Measurements from ENCODE around the gene HYLS1.
A peak's percentile ranks its signal among the peaks of the same experiment; 100 is the strongest.

HYLS1 gene

GRCh38 chr11:125935056-125935455 lies 47.6 kb downstream of the HYLS1 start:
- DNase-seq, result no peak

GRCh38 chr11:125935618-125936199 lies 48.2 kb downstream of the HYLS1 start:
- DNase-seq, result no peak

DNA sequence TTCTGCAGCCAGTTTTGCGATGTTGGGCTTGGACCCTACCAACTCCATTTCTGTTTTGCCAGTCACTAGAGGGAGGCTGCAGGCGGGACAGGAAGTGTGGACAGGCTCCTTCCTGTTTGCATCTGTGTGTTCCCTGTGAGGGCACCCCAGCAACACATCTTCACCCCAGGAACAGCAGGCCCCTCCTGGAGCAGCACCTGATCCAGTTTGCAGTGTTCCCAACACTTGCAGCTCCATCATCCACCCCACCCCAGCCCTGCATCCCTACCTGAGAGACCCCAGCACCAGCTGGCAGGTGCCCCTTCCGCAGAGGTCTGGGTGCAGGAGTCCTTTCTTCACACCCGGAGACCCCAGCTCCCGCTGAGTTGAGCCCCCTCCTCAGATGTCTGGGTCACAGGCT lies 51.0 kb downstream of the HYLS1 start:
- no peak for DNase-seq

DNA sequence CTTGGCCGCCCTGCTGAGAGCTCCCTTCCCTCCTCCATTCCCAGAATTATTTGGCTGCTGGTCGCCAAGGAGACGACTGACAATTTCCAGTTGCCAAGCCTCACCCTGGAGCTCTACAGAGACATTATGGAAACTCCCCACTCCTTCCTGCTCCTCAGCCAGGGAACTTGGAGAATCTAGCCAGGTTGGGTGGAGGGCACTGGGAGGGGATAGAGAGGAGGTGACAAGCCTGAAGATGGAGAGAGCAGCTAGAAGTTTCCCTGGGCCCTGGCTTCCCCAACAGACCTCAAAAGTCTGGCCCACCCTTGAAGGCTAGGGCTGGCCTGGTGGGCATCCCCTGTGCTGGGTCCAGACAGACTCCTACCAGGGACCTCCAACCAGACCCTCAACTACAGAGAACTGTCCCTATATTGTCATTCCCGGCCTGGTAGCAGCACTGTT lies 51.6 kb downstream of the HYLS1 start:
- DNase-seq, result no peak

GRCh38 chr11:125940145-125940544 lies 52.7 kb downstream of the HYLS1 start:
- DNase-seq, result no peak

- DNase-seq, result no peak
These were observed 53.8 kb downstream of the HYLS1 start for GRCh38 chr11:125941267-125941618.

GRCh38 chr11:125941619-125942611 lies 54.4 kb downstream of the HYLS1 start:
- peak; percentile 40 to 51 for DNase-seq

DNA sequence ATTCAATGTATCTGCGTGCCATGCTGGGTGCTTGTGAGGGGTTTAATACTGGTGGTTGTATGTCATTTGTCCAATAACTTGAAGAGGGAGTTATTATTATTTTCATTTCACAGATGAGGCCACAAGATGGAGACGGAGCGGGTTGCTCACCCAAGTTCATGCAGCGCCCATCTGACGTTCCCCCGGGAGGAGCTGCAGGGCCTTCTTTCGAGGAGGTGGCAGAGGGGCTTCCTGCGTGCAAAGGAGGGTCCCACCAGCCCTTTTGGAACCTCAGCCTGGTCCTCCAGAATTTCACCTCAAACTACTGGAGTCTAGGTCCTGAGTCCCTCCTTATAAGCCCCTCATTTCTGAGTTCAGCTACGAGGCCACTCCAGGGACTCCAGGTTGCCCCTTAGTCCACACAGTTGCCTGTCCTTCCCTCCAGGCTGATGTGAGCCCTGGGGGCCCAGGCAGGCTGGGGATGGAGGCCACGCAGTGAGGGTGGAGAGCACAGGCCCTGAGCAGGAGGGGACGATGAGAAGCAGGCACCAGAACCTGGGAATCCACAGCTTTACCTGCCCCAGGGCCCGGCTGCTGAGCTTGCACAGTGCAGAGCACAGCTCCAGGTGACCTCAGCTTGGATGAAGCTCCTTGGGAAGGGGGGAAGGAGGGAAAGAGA lies 55.4 kb downstream of the HYLS1 start:
- DNase-seq, result no peak

- no peak for DNase-seq
These were observed 56.3 kb downstream of the HYLS1 start for GRCh38 chr11:125943661-125944349.

DNA sequence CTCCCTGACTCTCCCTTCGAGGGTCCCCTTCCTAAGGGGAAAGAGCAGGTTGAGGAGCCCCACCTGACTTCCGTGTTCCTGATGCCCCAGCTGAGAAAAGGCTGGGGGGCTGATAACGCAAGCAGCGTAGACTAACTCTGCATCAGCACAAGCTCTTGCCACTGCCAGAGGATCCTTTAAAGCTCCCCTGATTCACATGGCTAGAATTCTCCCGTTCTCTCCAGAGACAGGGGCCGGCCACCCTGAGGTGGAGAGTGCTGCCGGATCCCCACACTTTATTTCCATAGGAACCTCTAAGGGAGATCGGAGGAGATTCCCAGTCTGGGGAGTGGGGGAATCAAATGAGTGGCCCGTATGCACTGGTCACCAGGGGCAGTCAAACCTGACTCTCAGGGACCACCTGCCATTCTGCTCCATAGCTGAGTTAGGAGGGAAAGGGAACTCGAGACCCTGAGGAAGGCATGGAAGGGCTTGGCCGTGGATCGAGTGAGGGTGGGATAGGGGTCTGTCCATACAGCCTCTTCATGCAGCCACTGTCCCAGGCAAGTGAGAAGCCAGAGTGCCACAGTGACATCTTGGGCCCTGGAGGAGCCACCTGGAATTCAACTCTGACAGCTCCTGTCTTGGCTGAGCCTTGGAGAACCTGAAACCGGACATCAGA lies 57.0 kb downstream of the HYLS1 start:
- no peak for DNase-seq

DNA sequence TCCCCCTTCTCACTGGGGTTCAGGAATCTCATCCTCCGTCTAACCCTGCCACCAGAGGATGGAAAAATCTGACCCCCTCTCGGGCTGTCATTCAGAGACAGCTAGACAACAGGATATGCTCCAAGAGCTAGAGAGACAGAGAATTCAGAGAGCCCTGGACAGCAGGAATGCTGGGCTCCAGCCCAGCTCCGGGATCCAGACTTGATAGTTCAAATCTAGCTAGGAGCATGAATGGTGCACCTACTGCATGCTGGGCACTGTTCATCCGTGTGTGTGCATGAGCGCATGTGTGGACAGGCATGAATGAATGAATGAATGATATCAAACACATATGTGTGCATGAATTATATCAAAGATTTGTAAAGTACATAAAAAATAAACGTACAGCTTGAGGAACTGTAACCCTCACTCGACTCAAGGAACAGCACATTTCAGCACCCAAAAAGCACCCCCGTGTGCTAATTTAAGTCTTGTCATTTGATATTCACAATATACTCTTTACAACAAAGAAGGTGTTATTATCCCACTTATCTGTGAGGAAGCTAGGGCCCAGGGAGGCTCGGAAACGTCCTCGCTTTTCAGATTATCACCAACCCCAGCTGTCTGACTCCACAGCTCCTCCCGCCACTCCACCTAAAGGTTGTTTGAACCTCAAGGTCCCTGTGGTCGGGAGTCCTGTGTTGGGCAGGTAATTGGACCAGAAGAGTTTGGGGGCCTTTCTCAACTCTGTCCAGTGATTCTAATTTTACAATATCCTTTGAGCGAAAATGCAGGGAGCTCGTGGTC lies 57.7 kb downstream of the HYLS1 start:
- DNase-seq, result no peak

DNA sequence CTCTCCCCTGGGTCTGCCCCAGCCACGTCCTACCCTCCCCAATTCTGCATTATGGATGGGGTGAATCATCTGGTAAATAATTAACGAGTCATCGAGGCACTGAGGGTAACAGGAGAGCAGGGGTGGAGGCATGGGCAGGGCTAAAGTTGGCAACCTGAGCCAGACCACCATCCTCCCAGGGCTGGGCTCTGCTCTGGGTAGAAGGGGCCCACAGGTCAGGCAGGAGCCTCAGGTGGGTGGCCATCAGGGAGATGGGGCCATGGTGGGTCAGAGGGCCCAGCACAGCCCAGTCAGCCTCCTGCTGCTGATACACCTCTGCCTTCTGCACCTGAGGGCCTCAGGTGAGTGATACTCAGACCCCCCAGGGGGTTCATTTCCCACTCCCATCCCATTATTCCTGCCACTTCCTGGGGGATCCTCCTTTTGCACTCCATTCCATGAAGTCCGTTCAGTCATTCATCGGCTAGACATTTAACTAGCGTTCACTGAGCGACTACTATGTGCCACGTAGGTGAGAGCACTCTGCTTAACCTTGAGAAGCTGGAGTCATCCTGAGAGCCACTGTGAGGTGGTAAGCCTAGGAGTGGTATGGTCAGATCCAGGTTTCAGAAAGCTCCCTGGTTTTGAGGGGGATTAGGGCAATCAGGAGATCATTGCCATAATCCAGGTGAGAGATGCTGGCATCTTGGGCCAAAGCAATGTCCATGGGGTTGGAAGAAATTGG lies 58.5 kb downstream of the HYLS1 start, which contains the start of gene VSIG10L2:
TSS of gene VSIG10L2 (plus strand) at position 248 of the 724 bp plus-strand sequence. CDS start at position 260, 12 bp downstream.
- no peak for DNase-seq

DNA sequence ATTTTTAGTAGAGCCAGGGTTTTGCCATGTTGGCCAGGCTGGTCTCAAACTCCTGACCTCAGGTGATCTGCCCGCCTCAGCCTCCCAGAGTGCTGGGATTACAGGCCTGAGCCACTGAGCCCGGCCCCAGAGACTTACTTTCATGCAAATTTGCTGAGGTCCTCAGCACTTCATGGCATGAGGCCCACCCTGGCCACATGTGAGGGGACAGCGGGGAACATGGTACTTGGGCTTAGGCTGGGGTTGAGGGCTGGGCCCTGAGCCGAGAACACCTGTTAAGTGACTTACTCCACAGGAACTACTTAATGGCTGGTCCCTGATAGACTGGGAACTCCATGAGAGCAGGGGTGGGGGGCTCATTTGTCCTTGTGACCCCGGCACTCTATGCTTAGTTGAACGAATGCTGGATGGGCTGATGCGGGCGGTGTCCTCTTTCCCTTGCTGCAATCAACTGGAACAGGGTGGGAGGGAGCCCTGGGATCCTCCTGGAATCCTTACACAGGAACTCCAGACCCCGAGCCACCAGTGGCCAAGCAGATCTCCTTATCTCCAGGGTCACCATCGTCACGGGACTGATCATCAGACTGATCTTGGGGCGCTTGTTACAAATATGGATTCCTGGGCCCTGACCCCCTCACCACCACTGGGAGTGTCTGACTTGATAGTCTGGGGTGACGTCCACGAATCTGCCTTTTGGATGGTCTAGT lies 59.4 kb downstream of the HYLS1 start:
- no peak for DNase-seq

DNA sequence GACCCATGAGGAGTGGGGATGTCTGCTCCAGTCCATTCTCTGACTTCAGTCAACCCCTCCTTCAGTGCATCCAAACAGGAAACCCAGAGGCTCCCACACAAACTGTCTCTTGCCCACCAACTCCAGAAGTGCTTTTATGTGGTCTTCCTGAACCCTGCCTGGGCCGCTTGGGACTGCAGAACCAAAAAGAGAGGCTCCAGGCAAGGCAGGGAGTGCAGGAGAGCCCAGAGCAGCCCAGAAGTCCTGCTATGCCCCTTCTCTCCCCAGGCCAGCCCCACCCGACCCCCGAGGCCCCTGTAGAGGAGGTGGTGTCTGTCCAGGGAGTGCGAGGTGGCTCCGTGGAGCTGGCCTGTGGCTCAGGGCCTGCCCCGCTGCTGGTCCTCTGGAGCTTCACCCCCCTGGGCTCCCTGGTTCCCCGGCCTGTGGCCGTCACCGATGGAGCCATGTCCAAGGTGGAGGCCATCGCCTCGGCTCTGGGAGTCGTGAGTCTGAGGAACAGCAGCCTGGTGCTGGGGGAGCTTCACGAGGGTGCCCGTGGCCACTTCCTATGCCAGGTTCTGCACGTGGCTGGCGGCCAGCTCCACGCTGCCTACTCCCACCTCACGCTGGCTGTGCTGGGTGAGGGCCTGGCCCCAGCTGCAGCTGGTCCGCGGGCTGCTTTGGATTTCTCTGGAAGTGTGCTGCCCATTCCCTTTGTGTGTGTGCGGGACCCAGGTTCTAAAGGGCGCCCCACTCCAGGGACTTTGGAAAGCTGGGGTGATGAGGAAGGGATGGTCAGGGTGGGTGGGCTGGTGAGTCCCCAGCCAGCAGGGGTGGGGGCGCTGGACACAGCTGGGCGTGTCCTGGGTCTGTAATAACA lies 60.2 kb downstream of the HYLS1 start:
- DNase-seq, result no peak

DNA sequence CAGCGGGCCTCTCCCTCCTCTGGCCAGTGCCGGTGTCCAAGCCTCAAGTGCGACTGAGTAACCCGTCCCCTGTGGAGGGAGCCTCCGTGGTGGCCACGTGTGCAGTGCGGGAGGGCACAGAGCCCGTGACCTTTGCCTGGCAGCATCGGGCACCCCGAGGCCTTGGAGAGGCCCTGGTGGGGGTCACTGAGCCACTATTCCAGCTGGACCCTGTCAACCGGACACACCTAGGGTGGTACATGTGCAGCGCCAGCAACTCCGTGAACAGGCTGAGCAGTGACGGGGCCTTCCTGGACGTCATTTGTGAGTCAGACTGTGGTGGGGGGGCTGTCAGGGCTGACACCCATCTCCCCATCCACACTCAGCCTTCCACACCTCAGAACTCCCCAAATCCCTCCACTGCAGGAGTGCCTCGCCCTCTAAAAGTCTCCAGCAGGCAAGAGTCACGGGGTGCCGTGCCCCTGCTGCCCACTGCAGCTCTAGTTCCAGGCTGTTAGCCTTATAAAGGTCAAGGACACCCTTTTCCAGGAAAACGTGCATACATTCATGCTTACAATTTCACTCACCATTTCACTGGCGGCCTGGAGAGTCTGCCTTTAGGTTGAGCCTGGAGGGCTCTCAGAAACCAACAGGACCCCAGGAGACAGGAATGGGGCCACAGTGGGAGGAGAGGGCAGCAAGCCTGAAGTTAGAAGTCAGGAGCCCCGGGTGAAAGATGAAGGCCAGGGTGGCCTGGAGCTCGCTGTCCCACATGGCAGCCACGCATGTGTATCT lies 61.0 kb downstream of the HYLS1 start:
- no peak for DNase-seq

DNA sequence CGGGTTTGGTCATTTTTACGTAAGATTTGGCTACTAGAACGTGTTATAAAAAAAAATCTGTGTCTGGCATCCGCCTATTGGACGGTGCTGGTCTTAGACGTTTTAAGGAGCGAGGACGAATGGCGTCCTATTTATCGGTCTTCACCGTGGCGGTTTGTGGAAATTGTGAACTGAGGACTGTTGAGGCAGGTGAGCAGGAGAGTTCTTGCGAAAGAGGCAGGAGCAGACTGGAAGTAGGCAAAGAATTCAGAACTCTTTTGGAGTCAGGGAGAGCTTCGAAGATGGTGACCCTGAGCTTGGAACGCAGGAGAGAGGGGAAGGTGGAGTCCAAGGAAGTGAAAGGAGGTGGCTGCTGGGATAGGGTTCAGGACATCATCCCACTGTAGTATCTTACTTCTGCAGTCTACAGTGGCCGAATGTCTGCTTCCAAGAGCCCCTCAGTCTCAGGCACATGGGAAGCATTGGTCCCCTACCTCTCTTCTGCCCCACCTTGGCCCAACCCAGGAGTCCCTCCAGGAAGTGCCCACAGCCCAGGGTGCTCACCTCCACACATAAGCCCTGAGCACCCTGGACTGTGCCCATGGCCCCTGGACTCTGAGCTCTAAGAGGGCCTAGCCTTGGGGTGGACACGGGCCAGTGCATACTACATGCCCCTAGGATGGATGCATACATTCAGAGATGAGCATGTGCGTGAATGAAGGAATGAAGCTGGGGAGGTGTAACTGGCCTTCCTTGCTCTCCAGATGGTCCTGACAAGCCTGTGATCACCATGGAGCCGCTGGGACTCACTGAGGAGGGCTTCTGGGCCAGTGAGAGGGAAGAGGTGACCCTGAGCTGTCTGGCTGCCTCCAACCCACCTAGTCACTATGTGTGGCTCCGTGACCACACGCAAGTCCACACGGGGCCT lies 62.1 kb downstream of the HYLS1 start:
- DNase-seq, result no peak

GRCh38 chr11:125950178-125950490 lies 62.7 kb downstream of the HYLS1 start:
- DNase-seq, result no peak

Data from stimulated activated CD4-positive, alpha-beta T cell treated with anti-CD3 and anti-CD28 coated beads, Interleukin-2, amount 100 ng/mL, for 48 hours (primary cell).